Endothelial cell of umbilical vein (primary cell): ENCODE results near the gene SMARCA4. TPM values are rescaled to one million over a fixed set of nuclear protein-coding genes. Genes with fewer than 3 reads are reported as not detected.
"Not testable (repeated sequence)": the region's sequence is repeated elsewhere in the genome, so short reads cannot be mapped to it uniquely, and the experiment has no call there.

Source experiments
- BruUV-seq: library from RNA; stranded (reverse); fragments of 400-500 nt; replicated peaks from 2 replicates; lab custom pipeline; 2021; lab: Mats Ljungman, UMichigan
- CTCF ChIA-PET: fragments of 300-600, 350-600 bp; sonication (Branson Sonifier 250); formaldehyde crosslinking; loops from one replicate; lab custom pipeline; 2021; ENCODE audit warnings: antibody characterized with exemption, inconsistent platforms; lab: Charles Lee
- POLR2A ChIA-PET: fragments of 300-600, 350-600 bp; sonication (Branson Sonifier 250); formaldehyde crosslinking; loops from one replicate; lab custom pipeline; 2021; ENCODE audit warnings: antibody characterized with exemption, inconsistent platforms; lab: Charles Lee
- DNase-seq: peaks from one replicate; pipeline ENCODE4 v3.0.0-alpha.2; 2011; ENCODE audit warnings: low read depth, low spot score
- FAIRE-seq: peaks from 2 replicates; lab custom pipeline; 2011; peaks lifted over from hg19 to GRCh38; lab: Jason Lieb, UNC
- H2AFZ ChIP-seq: 2 replicates; pipeline ENCODE4 v1.6.0; 2012; ENCODE audit warnings: low read depth, low read length, control low read depth, inconsistent platforms
- H3K27ac ChIP-seq: 2 replicates; pipeline ENCODE4 v1.5.1; 2011; ENCODE audit warnings: low read depth, mild to moderate bottlenecking, control low read depth, low read length, moderate library complexity; ENCODE audit not compliant: insufficient read depth
- H3K27me3 ChIP-seq, 2 experiments: 2 replicates each; pipeline versions ENCODE4 v1.6.0 to v1.6.1; 2011; ENCODE audit warnings: low read length in 2 of 2, mixed read lengths in 1 of 2; ENCODE audit not compliant: control insufficient read depth in 2 of 2, insufficient read depth in 2 of 2
- H3K36me3 ChIP-seq, 2 experiments: 2 replicates in 1 of 2; 3 replicates in 1 of 2; pipeline ENCODE4 v1.5.1; 2011; ENCODE audit warnings: low read length in 2 of 2, mild to moderate bottlenecking in 1 of 2, moderate library complexity in 1 of 2; ENCODE audit not compliant: control insufficient read depth in 2 of 2, insufficient read depth in 2 of 2; ENCODE audit errors: extremely low read depth in 1 of 2
- H3K4me1 ChIP-seq: 3 replicates; pipeline ENCODE4 v1.5.1; 2011; ENCODE audit warnings: mild to moderate bottlenecking, low read length; ENCODE audit not compliant: control insufficient read depth, insufficient read depth; ENCODE audit errors: extremely low read depth
- H3K4me2 ChIP-seq: 2 replicates; pipeline ENCODE4 v1.6.1; 2011; ENCODE audit warnings: low read length, control low read depth, mixed read lengths; ENCODE audit not compliant: insufficient read depth
- H3K4me3 ChIP-seq, 3 experiments: fragments of 200-600 bp in 1 of 3; sonication (generic), shearing (Covaris generic) in 1 of 3; replicated peaks in 1 of 3; 2 replicates each; pipeline ENCODE4 v1.5.1; 2011 to 2016; ENCODE audit warnings: control low read depth in 3 of 3, low read length in 3 of 3, mild to moderate bottlenecking in 2 of 3, inconsistent platforms in 1 of 3, low read depth in 1 of 3, moderate library complexity in 1 of 3; ENCODE audit not compliant: insufficient read depth in 1 of 3
- H3K79me2 ChIP-seq: 2 replicates; pipeline ENCODE4 v1.6.0; 2012; ENCODE audit warnings: low read length, inconsistent platforms; ENCODE audit not compliant: control insufficient read depth, insufficient read depth
- H3K9ac ChIP-seq: replicated peaks from 2 replicates; pipeline ENCODE3; 2011; ENCODE audit warnings: low read length, control low read depth; ENCODE audit not compliant: insufficient read depth; ENCODE audit errors: extremely low read depth
- H3K9me1 ChIP-seq: replicated peaks from 3 replicates; pipeline ENCODE4 v1.6.0; 2011; ENCODE audit warnings: mild to moderate bottlenecking, low read length; ENCODE audit not compliant: control insufficient read depth, insufficient read depth; ENCODE audit errors: extremely low read depth
- H3K9me3 ChIP-seq: replicated peaks from 2 replicates; pipeline ENCODE4 v1.5.1; 2012; ENCODE audit warnings: low read length, inconsistent platforms; ENCODE audit not compliant: control insufficient read depth, insufficient read depth
- H4K20me1 ChIP-seq: replicated peaks from 2 replicates; pipeline ENCODE3; 2011; ENCODE audit warnings: mild to moderate bottlenecking, low read length; ENCODE audit not compliant: control insufficient read depth, insufficient read depth; ENCODE audit errors: extremely low read depth
- EZH2 ChIP-seq: IDR thresholded peaks from 2 replicates; pipeline ENCODE4 v1.6.1; 2012; ENCODE audit warnings: borderline replicate concordance, low read depth, mild to moderate bottlenecking, moderate library complexity, low read length, inconsistent platforms; ENCODE audit not compliant: severe bottlenecking
- FOS ChIP-seq: IDR thresholded peaks from 2 replicates; pipeline ENCODE4 v1.6.1; 2011; ENCODE audit warnings: mild to moderate bottlenecking, low read length, moderate library complexity, borderline replicate concordance; ENCODE audit not compliant: insufficient read depth
- GATA2 ChIP-seq: IDR thresholded peaks from 2 replicates; pipeline ENCODE4 v1.7.0; 2011; ENCODE audit warnings: low read depth, mild to moderate bottlenecking, moderate library complexity, mixed read lengths, low read length; ENCODE audit not compliant: insufficient read length, insufficient read depth
- JUN ChIP-seq: IDR thresholded peaks from 2 replicates; pipeline ENCODE4 v1.6.1; 2011; ENCODE audit warnings: borderline replicate concordance, low read depth; ENCODE audit not compliant: insufficient read length, insufficient read depth
- MYC ChIP-seq: IDR thresholded peaks from one replicate; pipeline ENCODE4 v1.6.1; 2011; ENCODE audit warnings: mild to moderate bottlenecking, low read depth, low read length
- POLR2A ChIP-seq: IDR thresholded peaks from 2 replicates; pipeline ENCODE4 v1.6.1; 2012; ENCODE audit warnings: low read depth, mild to moderate bottlenecking, control low read depth, low read length
- POLR2AphosphoS5 ChIP-seq: IDR thresholded peaks from 2 replicates; pipeline ENCODE4 v1.6.1; 2012; ENCODE audit warnings: low read depth, mild to moderate bottlenecking, control low read depth, low read length, moderate library complexity; ENCODE audit not compliant: insufficient read depth
- dilution Hi-C: fragments of 300-500 bp; cut with MboI; formaldehyde crosslinking; loops from one replicate; pipeline ENCODE4 v1.15.0; 2019; ENCODE audit warnings: low sequenced_read_pairs; ENCODE audit not compliant: extremely low pct_ligation_motif_present
- intact Hi-C: fragments of 100-400 bp; cut with micrococcal nuclease; formaldehyde crosslinking; loops from one replicate; pipeline ENCODE4 v1.10.0; 2022
- polyA plus RNA-seq, 4 experiments: library from polyadenylated mRNA; depleted of rRNA in 3 of 4; stranded (reverse) in 3 of 4; unstranded in 1 of 4; fragments of >200 nt; gene quantifications; 2 replicates each; pipeline versions ENCODE4 v1.2.1 to v1.2.3, GENCODE V29; 2011 to 2012; ENCODE audit warnings: missing spikeins in 1 of 4
- total RNA-seq: library from RNA; stranded (reverse); gene quantifications from 2 replicates; pipeline ENCODE4 v1.2.3, GENCODE V29; 2021
- TF ChIP-seq, protein P1 (sequence below): IDR thresholded peaks from 2 replicates; pipeline ENCODE4 v1.6.1; 2011; ENCODE audit not compliant: insufficient read depth, insufficient read length
- TF ChIP-seq, protein P2 (sequence below), 2 donors: IDR thresholded peaks; 1 replicate in 1 of 2; 2 replicates in 1 of 2; pipeline ENCODE4 v1.5.1; 2011; ENCODE audit warnings: low read length in 2 of 2, mild to moderate bottlenecking in 2 of 2, moderate library complexity in 2 of 2, control low read depth in 1 of 2, inconsistent platforms in 1 of 2, low read depth in 1 of 2; ENCODE audit not compliant: insufficient read depth in 1 of 2; ENCODE audit errors: extremely low read depth in 1 of 2

Gene SMARCA4
- total and polyA plus RNA-seq, 2 donors (not counting 3 experiments of a cell fraction or from before 2014, with no cell fraction given) = 65.0 to 177 TPM

GRCh38 chr19:11102944-11103343 is 142.1 kb downstream of the SMARCA4 start:
- Histone ChIP-seq H3K79me2 (peaks cover 74% of the 10 kb centered on the region), H3K9ac (no peak overlapping the region), H3K9me1 (no peaks in the 10 kb centered on the region), H3K4me3 (no peak overlapping the region), H3K36me3 (peaks cover 21 to 33% of the 10 kb centered on the region in 2 experiments), H3K4me2 (no peak overlapping the region), H3K27me3 (no peaks in the 10 kb centered on the region), H3K4me1 (peaks cover 8% of the 10 kb centered on the region), H3K9me3 (no peaks in the 10 kb centered on the region), H2AFZ (no peak overlapping the region), H3K27ac (no peak overlapping the region), H4K20me1 (peaks cover 5% of the 10 kb centered on the region)
- CTCF ChIA-PET = interaction anchor here (1.7 kb wide), 1 partner anchor 23 kb away, joined by 6 read pairs; no protein-coding TSS in a partner anchor
- no peak for TF ChIP-seq GATA2
- no peak for TF ChIP-seq POLR2AphosphoS5
- TF ChIP-seq, protein P1, sequence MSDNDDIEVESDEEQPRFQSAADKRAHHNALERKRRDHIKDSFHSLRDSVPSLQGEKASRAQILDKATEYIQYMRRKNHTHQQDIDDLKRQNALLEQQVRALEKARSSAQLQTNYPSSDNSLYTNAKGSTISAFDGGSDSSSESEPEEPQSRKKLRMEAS = no peak
- TF ChIP-seq FOS = no peak
- TF ChIP-seq POLR2A = no peak
- no peak for TF ChIP-seq EZH2
- TF ChIP-seq, protein P2, sequence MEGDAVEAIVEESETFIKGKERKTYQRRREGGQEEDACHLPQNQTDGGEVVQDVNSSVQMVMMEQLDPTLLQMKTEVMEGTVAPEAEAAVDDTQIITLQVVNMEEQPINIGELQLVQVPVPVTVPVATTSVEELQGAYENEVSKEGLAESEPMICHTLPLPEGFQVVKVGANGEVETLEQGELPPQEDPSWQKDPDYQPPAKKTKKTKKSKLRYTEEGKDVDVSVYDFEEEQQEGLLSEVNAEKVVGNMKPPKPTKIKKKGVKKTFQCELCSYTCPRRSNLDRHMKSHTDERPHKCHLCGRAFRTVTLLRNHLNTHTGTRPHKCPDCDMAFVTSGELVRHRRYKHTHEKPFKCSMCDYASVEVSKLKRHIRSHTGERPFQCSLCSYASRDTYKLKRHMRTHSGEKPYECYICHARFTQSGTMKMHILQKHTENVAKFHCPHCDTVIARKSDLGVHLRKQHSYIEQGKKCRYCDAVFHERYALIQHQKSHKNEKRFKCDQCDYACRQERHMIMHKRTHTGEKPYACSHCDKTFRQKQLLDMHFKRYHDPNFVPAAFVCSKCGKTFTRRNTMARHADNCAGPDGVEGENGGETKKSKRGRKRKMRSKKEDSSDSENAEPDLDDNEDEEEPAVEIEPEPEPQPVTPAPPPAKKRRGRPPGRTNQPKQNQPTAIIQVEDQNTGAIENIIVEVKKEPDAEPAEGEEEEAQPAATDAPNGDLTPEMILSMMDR (IDR thresholded peaks at IDR 0.05; ENCODE audit: extremely low read depth in 1 of 2, insufficient read depth in 1 of 2, low read depth in 1 of 2, low read length in 2 of 2) = no peak
- TF ChIP-seq JUN = no peak
- TF ChIP-seq MYC = no peak
- POLR2A ChIA-PET = no interaction called here
- BruUV-seq = no TSS peak
- intact Hi-C loops (no loop called here), dilution Hi-C loops (no loop called here)
- DNase-seq (no peak), FAIRE-seq (no peak)

GRCh38 chr19:11103667-11104066 is 142.8 kb downstream of the SMARCA4 start:
- dilution Hi-C loops, H3K9me3 ChIP-seq, intact Hi-C loops, H4K20me1 ChIP-seq, H3K9ac ChIP-seq, BruUV-seq, H3K4me1 ChIP-seq, H2AFZ ChIP-seq, H3K9me1 ChIP-seq, DNase-seq, POLR2A ChIA-PET, FAIRE-seq, H3K27me3 ChIP-seq, H3K4me3 ChIP-seq, H3K27ac ChIP-seq, H3K4me2 ChIP-seq: not testable (repeated sequence)
- Histone ChIP-seq H3K79me2 (peaks cover 71% of the 10 kb centered on the region), H3K36me3 (peaks cover 21 to 33% of the 10 kb centered on the region in 2 experiments)
- CTCF ChIA-PET = interaction anchor here (1.7 kb wide), 1 partner anchor 23 kb away, joined by 6 read pairs; no protein-coding TSS in a partner anchor
